Measurements from ENCODE around the gene DEAF1. TPM values are rescaled to one million over a fixed set of nuclear protein-coding genes. Genes with fewer than 3 reads are reported as not detected.

Gene DEAF1
- total and polyA plus RNA-seq, 8 donors, result 12.3 to 111 (median 37.0) TPM

DNA sequence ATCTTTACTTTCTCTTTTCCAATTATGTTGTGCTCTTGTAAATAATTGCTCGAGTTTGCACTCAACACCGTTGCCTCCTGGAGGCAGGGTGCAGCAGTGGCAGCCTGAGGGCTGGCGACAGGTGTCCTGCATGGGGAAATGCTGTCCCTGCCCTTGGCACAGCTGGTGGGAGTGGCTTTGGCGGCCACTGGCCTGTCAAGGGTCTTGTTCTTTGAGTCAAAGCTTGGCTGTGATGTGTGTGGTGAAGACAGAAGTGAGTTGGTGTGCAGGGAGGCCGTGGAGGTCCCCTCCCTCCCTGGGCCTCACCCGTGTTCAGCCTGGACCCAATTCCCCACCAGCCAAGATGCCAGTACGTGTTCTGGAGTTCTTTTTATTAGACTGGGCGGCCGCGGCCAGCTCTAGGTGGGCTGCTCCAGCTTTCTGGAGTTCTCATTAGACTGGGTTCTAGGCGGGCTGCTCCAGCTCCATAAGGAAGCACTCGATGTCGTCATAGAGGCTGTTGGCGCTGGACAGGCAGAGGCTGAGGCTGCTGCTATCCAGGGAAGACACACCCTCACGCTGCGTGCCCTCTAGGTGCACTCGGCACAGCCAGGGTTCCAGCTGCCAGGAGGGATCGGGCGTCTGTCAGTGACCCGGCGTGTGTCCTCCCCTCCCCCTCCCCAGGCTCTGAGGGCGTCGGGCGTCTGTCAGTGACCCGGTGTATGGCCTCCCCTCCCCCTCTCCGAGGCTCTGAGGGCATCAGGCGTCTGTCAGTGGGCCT lies 82.6 kb downstream of the DEAF1 start:
- peak; percentile 62 to 76 for DNase-seq
- TF ChIP-seq, protein P1, sequence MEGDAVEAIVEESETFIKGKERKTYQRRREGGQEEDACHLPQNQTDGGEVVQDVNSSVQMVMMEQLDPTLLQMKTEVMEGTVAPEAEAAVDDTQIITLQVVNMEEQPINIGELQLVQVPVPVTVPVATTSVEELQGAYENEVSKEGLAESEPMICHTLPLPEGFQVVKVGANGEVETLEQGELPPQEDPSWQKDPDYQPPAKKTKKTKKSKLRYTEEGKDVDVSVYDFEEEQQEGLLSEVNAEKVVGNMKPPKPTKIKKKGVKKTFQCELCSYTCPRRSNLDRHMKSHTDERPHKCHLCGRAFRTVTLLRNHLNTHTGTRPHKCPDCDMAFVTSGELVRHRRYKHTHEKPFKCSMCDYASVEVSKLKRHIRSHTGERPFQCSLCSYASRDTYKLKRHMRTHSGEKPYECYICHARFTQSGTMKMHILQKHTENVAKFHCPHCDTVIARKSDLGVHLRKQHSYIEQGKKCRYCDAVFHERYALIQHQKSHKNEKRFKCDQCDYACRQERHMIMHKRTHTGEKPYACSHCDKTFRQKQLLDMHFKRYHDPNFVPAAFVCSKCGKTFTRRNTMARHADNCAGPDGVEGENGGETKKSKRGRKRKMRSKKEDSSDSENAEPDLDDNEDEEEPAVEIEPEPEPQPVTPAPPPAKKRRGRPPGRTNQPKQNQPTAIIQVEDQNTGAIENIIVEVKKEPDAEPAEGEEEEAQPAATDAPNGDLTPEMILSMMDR (IDR thresholded peaks at IDR 0.05), result peak in 4 of 7 experiments; percentile 16 to 74 (median 53)
- TF ChIP-seq EP300 (IDR thresholded peaks at IDR 0.05) (no peak), POLR2AphosphoS5 (IDR thresholded peaks at IDR 0.05) (no peak), POLR2A (IDR thresholded peaks at IDR 0.05) (no peak)
- peak overlapping the region; percentile 61 to 99 (median 68) for H3K27ac ChIP-seq
- intact Hi-C loops (cut with DNase I; ENCODE audit: low total_unique reads), result no loop called here
- H3K27me3 ChIP-seq, result no peaks in the 10 kb centered on the region
- WGBS, 5 donors, result 49 to 65% (median 56%) methylated on average over 13 to 27 of the region's 27 CpGs
- H3K4me3 ChIP-seq, result peak overlapping the region in 1 of 4 donors; percentile 58
- H3K36me3 ChIP-seq, result peaks cover 59 to 72% (median 67%) of the 10 kb centered on the region in 4 donors
- peaks cover 36 to 57% (median 51%) of the 10 kb centered on the region in 4 donors for H3K4me1 ChIP-seq
- no peaks in the 10 kb centered on the region for H3K9me3 ChIP-seq

DNA sequence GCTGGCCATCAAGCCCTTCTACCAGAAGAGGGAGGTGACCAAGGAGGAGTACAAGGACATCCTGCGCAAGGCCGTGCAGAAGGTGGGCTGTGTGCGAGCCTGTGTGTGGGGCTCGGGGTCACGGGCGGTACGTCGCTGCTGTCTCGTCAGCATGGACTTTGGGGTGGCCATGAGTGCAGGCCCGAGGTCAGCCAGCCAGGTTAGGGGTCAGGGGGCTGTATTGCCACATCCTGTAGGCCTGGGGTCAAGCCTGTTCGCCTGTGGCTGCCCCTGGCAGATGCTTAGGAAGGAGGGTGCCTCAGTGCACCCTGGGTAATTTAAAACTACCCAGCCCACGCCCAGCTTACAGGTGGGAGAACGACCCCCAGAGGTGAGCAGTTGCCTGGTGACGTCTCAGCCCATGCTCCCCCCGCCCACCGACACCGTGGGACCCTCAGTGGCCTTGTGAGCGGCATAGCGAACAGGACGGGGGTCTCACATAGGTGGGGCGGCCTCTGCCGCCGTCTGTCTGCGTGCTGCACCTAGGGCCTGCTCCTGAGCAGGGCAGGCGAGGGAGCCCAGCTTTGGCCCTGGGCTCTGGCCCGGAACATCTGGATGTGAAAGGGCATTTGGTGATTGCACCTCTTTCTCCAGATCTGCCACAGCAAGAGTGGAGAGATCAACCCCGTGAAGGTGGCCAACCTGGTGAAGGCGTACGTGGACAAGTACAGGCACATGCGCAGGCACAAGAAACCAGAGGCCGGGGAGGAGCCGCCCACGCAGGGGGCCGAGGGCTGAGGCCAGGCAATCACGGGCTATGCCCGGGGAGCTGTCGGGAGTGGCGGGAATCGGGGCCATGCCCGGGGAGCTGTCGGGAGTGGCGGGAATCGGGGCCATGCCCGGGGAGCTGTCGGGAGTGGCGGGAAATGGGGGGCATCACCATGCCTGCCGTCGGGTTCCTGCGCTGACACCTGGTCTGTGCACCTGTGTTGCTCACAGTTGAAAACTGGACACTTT lies 83.7 kb downstream of the DEAF1 start:
- intact Hi-C loops (cut with DNase I; ENCODE audit: low total_unique reads), result no loop called here
- Histone ChIP-seq H3K4me1 (peaks cover 34 to 51% (median 49%) of the 10 kb centered on the region in 4 donors), H3K4me3 (no peak overlapping the region), H3K36me3 (peaks cover 70 to 83% (median 78%) of the 10 kb centered on the region in 4 donors), H3K27me3 (no peaks in the 10 kb centered on the region), H3K27ac (peak overlapping the region in 4 of 5 donors; percentile 21 to 99 (median 78)), H3K9me3 (no peaks in the 10 kb centered on the region)
- 72 to 80% (median 74%) methylated on average over 42 to 49 of the region's 49 CpGs for WGBS, 5 donors
- no peak for TF ChIP-seq POLR2A (IDR thresholded peaks at IDR 0.05)
- TF ChIP-seq POLR2AphosphoS5 (IDR thresholded peaks at IDR 0.05), result no peak
- no peak for TF ChIP-seq EP300 (IDR thresholded peaks at IDR 0.05)
- TF ChIP-seq, protein P1 (IDR thresholded peaks at IDR 0.05), result no peak
- no peak for DNase-seq

DNA sequence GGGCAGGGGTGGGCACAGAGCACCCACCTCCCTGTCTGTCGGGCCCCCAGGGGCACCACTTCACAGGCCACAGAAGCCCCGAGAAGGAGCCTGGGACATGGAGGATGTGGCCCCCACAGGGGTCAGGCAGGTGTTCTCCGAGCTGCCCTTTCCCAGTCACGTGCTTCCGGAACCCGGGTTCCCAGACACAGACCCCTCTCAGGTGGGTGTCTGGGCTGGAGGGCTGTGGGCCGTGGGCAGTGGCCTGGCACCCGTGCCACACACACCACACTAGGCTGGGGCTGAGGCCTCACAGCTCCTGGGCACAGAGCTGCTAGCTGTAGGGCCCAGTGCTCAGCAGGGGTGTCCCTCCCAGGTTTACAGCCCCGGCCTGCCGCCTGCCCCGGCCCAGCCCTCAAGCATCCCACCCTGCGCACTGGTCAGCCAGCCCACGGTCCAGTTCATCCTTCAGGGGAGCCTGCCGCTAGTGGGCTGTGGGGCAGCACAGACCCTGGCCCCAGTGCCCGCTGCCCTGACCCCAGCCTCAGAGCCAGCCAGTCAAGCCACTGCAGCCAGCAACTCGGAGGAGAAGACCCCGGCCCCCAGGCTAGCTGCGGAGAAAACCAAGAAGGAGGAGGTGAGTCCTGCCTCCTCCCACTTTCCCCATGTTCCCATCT lies 84.7 kb downstream of the DEAF1 start:
- H3K36me3 ChIP-seq, result peaks cover 79 to 93% (median 88%) of the 10 kb centered on the region in 4 donors
- no peak for DNase-seq

More for the DNA sequence above, 84.7 kb downstream of the DEAF1 start:
- Histone ChIP-seq H3K27me3 (no peaks in the 10 kb centered on the region), H3K9me3 (no peaks in the 10 kb centered on the region), H3K27ac (no peak overlapping the region), H3K4me3 (no peak overlapping the region), H3K4me1 (peaks cover 29 to 52% (median 50%) of the 10 kb centered on the region in 4 donors)
- 91 to 97% (median 96%) methylated on average over 10 to 18 of the region's 18 CpGs for WGBS, 5 donors
- no peak for TF ChIP-seq POLR2A (IDR thresholded peaks at IDR 0.05)
- TF ChIP-seq POLR2AphosphoS5 (IDR thresholded peaks at IDR 0.05), result no peak
- TF ChIP-seq EP300 (IDR thresholded peaks at IDR 0.05), result no peak
- TF ChIP-seq, protein P1 (IDR thresholded peaks at IDR 0.05), result no peak
- intact Hi-C loops (cut with DNase I; ENCODE audit: low total_unique reads), result no loop called here
